NCI-H2171 (cell line): ENCODE results near the gene EDAR.

Experiments used
- DNase-seq: peaks from one replicate; lab custom pipeline; 2025; lab: John Stamatoyannopoulos, UW

Gene EDAR

DNA sequence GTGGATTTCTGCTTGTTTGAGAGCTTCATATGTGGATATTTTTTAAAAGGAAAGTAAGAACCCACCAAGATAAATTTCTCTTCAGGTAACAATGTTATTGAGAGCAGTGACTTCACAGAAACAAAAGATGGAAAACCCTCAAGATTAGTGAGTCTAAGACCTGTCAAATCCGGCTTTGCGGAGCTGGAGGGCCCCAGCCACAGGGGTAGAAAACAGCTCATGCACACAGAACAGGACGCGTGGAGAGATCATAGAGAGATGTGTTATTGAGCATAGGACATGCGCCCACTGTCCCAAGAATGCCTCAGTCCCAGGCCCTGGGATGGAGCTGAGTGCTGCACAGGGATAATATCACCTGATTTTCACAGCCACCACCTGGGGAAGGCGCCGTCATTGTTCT, 21.3 kb downstream of the EDAR start:
- DNase-seq, result no peak

DNA sequence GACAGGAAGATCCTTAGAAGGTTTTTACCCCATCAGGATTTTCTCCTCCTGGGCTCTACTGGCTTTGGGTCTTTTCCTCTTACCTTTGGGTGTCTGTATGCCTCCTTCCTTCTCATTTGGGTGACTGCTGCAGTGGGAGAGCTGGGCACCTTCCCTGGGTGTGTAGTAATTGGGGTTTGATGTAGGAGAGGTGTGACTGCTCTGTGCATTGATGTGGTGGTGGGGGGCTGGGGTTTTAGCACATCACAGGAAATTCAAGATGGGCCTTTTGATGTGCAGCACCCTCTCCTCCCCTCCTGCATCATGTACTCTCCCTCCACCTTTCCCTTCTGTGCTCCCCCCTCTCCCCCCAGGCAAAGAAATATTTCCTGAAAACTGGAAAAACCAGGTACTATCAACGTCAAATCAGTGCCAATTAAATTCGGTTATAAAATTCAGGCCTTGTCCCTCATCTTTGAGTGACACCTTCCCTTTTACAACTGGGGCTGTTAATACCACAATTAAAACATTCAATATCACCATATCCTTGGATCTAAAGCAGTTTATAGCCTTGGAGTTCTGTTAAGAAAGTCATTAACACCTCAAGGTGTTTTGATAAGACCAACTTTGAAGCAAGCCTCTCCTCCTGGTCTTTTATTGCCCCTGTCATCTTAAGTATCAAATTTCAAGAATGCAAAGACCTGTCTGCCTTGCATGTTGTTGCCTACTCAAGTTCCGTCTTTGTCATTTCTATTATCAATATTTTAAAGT, 23.3 kb downstream of the EDAR start:
- no peak for DNase-seq

DNA sequence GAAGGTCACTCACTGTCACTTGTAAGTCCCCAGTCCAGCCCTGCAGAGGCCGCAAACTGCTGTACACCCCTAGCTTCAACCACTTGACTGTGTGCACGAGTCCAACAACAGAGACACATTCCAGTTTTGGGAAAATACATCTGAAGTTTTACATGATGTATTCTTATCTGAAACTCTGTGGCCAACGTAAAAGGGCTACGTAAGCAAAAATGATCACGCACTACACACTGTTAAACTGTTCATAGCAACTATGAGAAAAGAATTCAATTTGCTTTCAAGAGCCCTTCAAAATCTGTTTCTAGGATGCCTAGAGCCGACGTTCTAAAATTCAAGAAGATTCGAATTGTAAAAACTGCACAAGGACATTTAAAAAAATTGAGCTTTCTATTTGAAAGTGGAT, 26.0 kb downstream of the EDAR start:
- no peak for DNase-seq

DNA sequence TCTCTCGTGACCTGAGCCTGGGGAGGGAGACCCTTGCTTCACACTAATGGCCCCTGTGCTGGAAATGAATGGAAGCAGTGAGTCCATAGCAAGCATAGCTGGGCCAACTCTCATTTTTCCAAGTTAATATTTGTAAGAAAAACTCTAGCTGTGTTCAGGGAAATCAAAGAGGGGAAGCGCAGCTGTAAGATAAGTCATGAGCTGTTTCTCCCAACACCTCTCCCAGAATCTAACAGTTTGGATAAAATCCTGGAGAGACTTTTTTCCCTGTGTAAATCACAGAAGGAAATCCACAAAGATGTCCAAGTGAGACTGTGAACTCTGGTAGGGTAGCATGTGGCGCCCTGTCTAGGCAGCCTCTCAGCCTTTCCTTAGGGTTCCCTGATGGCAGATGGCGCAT, 27.2 kb downstream of the EDAR start:
- DNase-seq, result no peak

DNA sequence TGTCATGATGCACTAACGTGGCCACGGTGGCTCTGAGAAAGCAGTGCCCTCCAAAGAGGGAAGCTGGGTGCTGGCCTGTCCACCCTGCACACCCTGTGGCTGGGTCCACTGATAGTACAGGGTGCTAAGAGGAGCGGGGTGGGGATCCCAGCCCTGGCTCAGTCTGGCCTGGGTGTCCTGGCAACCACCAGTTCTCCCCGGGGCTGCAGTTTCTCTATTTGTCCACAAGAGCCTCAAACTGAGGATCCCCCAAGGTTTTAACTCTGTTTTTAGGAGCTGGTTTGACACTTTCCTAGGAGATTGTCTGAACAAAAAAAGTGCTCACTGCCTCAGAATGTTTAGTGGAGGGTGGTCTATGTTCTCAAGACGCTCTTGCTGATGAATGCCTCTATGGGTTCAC, 29.0 kb downstream of the EDAR start:
- DNase-seq, result no peak

DNA sequence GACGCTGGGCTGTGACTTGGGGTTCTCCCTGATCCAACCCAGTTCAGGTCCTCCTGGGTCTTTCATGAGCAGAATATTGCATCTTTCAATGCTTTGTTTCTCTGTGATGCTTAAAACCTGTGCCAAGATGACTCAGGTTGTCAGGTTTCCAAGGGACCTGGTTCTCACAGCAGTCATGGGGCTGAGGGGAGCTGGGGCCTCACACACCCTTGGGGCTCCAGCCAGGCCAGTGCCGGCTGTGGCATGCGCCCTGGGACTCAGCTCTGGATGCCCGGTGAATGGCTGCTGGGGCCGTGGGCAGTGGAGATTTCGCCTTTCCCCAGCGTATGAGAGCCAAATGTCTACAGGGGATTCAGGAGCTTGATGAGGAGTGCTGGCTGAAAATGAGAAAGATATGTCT, 29.6 kb downstream of the EDAR start:
- DNase-seq, result no peak

DNA sequence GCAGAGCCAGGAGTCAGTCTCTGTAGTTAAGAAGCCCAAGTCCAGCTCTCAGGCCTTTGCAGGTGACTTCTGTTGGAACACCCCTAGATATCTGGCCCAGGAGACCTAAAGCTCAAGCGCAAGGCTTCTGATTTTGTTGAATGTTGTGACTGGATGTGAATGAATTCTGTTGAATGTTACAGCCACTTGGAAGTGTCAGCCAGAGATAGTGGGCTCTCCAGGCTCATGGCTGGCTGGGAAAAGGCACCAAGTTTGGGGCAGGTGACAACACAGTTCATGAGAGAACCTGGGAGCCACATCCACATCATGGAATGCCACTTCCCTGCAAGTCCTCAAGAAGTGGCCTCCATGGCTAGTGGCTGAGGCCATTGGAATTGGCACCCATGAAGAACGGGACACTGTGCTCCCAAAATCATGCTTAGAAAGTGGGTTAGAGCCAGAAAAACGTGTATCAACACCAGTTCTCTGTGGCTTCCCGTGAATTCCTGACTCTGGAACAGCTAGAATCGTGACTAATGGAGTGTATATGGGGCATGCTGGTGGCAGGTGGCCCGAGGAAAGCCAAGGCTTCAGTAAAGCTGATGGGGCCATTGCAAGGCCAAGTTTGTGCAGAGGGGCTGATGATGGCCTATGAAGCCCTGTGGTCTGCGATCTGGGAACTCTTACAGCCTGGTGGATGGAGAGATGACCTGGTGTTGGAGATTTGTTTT, 30.2 kb downstream of the EDAR start:
- no peak for DNase-seq

DNA sequence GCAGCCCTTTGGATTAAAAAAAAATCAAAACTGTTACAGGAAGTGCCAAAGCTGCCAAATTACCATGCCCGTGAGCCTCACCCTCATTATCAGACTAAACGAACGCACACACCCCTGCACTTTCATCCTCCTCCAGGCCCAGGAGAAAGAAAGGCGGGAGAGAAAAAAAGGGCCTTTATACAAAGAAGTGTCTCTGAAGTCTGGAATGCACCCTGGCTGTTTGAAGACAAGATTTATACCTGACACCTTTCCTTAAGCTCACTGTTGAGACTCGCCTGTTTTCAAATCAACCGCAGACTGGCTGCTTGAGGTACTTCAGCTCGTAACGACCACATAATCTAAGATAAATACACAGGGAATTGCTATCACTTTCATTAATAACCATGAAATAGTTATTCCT, 31.0 kb downstream of the EDAR start:
- no peak for DNase-seq

DNA sequence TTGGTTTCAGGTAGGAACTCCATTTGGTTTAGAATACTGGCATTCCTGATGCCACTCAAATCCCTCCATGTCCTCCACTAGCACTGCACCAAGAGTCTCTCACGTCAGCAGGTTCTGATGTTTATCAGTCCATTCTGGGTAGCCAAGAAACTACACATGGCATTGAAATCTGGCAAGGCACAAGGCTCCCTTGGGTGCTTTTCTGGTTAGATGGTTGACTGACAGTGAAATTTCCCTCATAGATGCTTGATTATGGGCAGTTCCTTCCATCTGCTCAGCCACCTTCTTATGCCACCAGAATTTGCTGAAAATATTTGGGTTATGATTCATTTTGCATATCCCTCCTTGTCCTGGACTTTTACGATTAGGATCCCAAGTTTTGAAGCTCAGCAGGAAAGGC, 32.6 kb downstream of the EDAR start:
- no peak for DNase-seq

DNA sequence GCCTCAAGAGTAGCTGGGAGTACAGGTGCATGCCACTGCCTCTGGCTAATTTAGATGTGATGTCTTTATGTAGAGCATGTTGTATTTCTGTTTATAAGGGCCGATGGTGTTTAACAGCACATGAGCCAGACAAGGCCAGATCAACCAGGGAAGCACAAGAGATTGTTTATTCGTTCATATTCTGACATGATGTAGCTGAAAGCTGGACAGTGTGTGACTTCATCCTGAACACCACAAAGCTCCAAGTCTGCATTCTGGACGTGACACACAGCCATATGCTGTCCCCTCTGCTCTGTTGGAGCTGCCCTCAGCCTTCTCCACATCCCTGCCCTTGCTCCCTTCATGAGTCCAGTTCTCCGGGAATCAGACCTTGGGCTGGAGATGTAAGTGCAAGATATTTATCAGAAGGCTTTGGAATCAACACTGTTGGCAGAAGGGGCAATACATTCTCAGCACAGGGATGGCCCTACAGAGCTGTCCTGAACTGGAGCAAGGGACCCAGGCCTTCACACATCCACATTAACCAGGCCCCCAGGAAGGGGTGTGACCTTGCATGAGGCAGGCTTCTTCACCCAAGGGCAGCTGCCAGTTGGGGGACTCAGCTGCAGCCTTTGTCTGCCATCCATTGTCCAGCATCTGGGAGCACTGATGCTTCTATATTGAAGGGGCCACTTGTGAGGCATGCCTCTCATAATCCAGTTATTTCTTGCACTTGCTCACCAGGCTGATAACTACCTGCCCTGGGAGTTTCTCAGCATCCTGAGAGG, 38.5 kb downstream of the EDAR start:
- no peak for DNase-seq

DNA sequence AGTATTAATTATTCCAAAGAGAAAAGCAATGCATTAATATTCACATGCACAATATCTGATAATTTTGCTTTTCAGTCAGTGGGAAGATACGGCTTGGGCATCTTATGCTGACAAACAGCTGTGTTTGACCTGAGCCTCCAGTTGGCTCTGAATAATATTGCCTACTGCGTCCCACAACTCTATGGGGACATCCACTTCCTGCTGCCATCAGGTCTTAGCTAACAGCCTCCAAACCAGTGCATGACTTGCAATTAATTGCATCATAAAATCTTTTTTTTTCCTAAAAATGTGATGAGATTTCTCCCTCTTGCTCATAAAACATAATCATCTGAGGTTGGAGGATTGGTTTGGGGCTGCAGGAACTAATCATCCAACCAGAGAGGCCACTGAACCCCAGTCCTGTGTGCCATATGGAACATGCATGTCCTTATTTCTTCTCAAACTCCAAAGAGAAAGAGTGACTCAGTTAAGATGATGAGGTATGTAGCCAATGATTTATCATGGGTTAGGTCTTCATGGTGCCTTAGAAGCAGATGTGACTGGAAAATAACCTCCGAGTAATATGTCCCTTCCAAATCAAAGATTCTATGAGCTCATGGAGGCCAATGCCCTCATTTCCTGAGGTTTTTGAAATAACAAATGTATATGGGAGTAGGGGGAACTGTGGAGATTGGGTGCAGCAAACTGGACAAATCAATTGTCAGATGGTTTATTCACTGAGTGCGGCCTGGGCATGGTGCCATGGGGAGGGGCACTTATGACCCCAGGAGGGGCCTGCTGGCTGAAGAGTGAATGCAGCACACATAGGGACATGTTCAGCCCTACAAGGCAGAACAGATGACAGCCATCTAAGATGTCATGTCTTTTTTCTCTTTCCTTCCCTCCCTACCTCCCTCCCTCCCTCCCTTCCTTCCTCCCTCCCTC, 39.4 kb downstream of the EDAR start:
- DNase-seq, result no peak

DNA sequence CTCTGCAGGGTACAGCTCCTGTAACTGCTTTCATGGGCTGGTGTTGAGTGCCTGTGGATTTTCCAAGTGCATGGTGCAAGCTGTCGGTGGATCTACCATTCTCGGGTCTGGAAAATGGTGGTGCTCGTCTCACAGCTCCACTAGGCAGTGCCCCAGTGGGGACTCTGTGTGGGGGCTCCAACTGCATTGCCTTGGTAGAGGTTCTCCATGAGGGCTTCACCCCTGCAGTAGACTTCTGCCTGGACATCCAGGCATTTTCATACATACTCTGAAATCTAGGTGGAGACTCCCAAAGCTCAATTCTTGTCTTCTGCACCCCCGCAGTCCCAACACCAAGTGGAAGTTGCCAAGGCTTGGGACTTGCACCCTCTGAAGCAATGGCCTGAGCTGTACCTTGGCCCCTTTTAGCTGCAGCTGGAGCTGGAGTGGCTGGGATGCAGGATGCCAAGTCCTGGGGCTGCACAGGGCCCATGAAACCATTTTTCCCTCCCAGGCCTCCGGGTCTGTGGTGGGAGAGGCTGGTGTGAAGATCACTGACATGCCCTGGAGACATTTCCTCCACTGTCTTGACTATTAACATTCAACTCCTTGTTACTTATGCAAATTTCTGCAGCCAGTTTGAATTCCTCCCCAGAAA, 41.6 kb downstream of the EDAR start:
- no peak for DNase-seq

DNA sequence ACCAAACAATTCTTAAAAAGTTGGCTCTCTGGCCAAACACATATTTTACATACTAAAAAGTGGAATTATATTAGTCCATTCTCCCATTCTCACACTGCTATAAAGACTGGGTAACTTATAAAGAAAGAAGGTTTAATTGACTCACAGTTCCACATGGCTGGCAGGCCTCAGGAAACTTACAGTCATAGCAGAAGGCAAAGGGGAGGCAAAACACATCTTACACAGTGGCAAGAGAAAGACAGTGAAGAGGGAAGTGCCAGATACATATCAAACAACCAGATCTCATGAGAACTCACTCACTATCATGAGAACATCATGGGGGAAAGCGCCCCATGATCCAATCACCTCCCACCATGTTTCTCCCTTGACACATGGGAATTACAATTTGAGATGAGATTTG, 42.6 kb downstream of the EDAR start:
- DNase-seq, result no peak

DNA sequence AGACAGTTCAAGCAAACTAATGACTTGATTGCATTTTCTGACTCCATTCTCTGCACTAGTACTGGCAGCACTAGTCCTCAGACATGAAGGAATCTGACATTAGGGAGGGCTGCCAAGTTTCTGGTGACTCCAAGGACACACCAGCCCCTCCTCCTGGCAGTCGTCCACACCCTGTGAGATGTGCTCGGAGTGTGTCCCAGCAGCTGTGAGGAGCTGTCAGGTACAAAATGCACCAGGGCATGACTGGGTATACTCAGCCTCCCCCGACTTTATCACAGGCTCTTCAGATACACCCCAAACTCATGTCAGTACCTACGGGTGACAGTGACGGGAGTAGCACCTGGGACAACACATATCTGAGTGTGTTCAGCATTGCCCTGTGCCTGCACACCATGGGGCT, 43.1 kb downstream of the EDAR start:
- no peak for DNase-seq

DNA sequence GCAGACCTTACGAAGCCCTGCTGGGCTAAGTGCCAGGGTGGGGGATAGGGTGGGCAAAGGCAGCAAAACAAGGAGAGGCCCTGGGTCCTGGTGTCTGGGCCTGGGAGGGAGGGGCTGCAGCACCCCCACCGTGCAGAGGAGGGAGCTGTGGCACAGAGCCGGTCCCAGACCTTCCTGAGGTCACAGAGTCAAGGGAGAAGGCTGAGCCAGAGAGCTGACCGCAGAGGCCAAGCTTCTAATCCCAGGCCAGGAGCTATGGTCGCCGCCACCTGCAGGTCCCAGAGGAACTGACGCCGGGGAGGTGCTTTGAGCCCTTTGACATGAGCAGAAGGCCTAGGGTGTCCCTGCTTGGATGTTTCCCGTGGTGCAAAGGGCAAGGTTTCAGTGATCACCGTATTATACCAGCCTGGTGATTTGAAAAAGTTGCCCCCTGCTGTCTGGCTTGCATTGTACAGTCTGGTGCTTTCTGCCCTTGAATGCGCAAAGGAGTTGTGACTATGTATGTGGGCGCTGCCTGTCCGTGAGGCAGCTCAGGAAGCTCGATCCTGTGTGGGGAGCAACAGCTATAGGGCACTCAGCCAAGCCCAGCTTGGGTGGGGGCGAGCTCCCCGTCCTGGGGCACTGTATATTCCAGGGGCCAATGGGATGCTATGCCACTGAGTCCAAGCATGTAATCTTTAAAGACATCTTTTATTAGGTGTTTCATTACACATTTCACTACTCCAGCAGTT, 44.3 kb downstream of the EDAR start:
- DNase-seq, result no peak

DNA sequence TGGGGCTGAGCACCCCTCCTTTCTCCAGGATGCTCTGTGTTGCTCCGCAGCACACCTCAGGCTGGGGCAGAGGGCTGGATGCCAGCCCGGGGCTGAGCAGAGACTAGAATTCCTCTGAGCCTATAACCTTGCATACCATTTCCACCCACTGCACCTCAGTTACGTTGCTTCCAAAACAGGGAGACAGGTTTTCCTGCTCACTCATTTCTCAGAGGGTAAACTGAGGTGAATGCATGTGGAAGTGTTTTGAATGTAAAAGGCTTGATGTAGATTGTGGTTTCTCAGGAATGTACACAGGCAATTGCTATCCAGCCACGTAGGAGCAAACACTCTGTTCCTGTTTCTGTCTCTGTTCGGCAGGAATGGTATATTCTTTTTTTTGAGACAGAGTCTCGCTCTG, 45.3 kb downstream of the EDAR start:
- no peak for DNase-seq

DNA sequence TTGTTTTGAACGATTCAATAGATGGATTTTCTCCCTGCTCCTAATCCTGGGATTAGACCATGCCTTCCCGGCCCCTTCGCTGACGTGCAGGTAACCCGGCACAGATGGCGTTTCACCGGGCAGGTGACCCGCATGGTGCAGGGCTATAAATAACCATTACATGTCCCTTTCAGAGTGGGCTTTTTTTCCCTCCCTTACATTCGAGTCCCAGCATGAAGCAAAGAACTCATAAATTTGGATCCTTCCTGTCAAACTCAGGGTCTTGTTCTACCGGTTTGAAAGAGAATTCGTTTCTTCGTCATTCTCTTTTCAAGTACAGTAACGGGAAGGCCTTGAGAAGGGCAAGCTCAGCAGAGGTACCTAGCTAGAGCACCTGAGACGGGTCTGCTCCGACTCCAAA, 46.1 kb downstream of the EDAR start:
- DNase-seq, result no peak

DNA sequence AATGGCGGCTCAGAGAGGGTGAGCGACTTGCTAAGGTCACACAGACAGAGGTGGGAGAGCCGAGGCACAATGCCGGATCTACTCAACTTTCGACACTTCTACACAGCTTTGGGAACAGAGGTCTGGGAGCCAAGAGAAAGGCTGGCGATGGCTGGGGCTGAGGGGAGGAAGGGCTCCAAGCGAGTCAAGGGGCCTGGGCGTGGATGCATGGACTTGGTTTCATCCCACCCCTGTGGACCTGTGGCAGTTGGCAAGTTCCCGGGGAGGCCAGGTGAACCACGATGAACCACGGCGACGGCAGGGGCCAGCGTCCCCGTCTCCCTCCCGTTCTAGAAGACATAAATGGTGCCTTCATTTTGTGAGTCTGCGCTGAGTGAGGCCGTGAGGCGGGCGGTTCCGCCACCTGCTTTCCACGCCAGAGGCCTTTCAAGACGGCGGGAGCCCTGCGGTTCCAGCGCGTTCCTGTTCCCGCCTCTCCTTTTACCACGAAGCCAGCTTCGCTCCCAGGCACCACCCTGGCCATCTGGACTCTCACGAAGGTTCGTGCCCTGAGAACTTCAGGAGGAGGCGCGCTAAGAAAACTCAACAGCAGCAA, 46.7 kb downstream of the EDAR start:
- DNase-seq, result no peak

DNA sequence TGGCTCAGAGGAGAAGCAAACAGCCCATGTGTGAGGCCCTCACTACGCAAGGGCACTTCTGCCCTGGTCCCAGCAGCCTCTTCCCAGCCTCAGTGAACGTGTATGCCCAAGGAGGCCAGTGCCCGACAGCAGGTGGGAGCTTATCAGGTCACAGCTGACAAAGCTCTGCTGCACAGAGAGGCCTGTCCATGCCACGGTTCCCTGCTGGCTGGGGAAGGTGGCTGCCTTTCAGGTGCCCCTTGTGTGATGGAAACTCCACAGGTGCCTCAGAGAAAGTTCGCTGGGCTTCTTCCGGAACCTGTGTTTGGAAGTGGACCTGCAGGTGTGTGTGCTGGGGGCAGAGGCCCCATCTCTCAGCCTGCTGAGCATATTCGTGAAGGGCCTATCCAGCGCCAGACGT, 47.3 kb downstream of the EDAR start:
- DNase-seq, result no peak

DNA sequence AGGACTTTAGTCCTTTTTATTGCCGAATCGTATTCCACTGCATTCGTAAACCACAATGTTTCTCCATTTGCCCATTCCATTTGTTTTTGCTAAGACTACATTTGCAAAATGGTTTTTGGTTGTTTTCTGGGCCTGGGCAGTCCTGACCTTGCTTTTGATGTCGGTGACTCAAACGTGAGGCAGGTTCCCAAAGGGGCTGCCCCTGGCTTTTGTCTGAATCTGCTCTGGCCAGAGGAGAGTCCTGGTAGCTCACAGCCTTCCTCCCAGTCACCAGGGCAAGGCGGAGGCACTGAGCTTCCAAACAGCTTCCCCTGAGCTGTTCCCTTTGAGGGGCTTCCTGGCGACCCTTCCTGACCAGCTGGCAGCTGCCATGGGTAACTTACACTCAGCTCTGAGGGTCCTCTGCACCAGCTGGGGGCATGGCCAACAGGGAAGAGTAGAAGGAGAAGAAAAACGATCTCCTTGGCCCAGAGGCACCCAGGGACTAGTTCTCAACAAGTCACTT, 47.8 kb downstream of the EDAR start:
- DNase-seq, result no peak
